DOHH2 (cell line): ENCODE data around the gene MASP1.

Experiments
- H3F3A ChIP-seq: fragments of 200-600 bp; sonication (generic), shearing (Covaris generic); 2 replicates; pipeline ENCODE4 v1.6.0; 2016; ENCODE audit warnings: antibody characterized with exemption, mild to moderate bottlenecking; ENCODE audit not compliant: control insufficient read depth, insufficient read depth
- H3K27ac ChIP-seq: fragments of 200-600 bp; sonication (generic); 2 replicates; pipeline ENCODE4 v1.5.1; 2014; ENCODE audit warnings: low read depth, mild to moderate bottlenecking, low read length, moderate library complexity
- H3K27me3 ChIP-seq: fragments of 200-600 bp; sonication (generic); 2 replicates; pipeline ENCODE4 v1.6.1; 2014; ENCODE audit warnings: mild to moderate bottlenecking, low read length, mixed read lengths; ENCODE audit not compliant: control insufficient read depth
- H3K36me3 ChIP-seq: fragments of 200-600 bp; sonication (generic); 2 replicates; pipeline ENCODE4 v1.6.1; 2014; ENCODE audit warnings: mild to moderate bottlenecking, low read length, moderate library complexity, mixed read lengths; ENCODE audit not compliant: control insufficient read depth
- H3K4me1 ChIP-seq: fragments of 200-600 bp; sonication (generic); 2 replicates; pipeline ENCODE4 v1.6.1; 2014; ENCODE audit warnings: mild to moderate bottlenecking, low read length, mixed read lengths; ENCODE audit not compliant: control insufficient read depth
- H3K4me2 ChIP-seq: fragments of 200-600 bp; sonication (generic); 2 replicates; pipeline ENCODE4 v1.6.0; 2014; ENCODE audit warnings: mild to moderate bottlenecking, low read length, moderate library complexity
- H3K4me3 ChIP-seq: fragments of 200-600 bp; sonication (generic); 2 replicates; pipeline ENCODE4 v1.5.1; 2014; ENCODE audit warnings: mild to moderate bottlenecking, low read length, mixed read lengths
- H3K79me2 ChIP-seq: fragments of 200-600 bp; sonication (generic); 2 replicates; pipeline ENCODE4 v1.6.1; 2014; ENCODE audit warnings: mild to moderate bottlenecking, low read length, mixed read lengths; ENCODE audit not compliant: control insufficient read depth
- H3K9me2 ChIP-seq: fragments of 200-600 bp; sonication (generic); replicated peaks from 2 replicates; pipeline ENCODE4 v1.6.1; 2014; ENCODE audit warnings: mild to moderate bottlenecking, low read length, mixed read lengths; ENCODE audit not compliant: control insufficient read depth
- H3K9me3 ChIP-seq: fragments of 200-600 bp; sonication (generic); 2 replicates; pipeline ENCODE4 v1.6.1; 2014; ENCODE audit warnings: antibody characterized with exemption, low read length, mixed read lengths; ENCODE audit not compliant: control insufficient read depth, insufficient read depth
- H4K20me1 ChIP-seq: fragments of 200-600 bp; sonication (generic); 2 replicates; pipeline ENCODE4 v1.6.0; 2014; ENCODE audit warnings: low read depth, mild to moderate bottlenecking, antibody characterized with exemption, low read length, moderate library complexity; ENCODE audit not compliant: control insufficient read depth, insufficient read depth
- CTCF ChIP-seq: fragments of 200-600 bp; sonication (generic); IDR thresholded peaks from one replicate; pipeline ENCODE4 v1.5.1; 2014; ENCODE audit warnings: antibody characterized with exemption, mild to moderate bottlenecking, low read depth, low read length; ENCODE audit not compliant: poor library complexity, severe bottlenecking
- EZH2phosphoT487 ChIP-seq: fragments of 200-600 bp; sonication (generic); IDR thresholded peaks from 2 replicates; pipeline ENCODE4 v1.6.1; 2017; ENCODE audit warnings: borderline replicate concordance, mild to moderate bottlenecking, antibody characterized with exemption, low read length, moderate library complexity, mixed read lengths

MASP1 gene

GRCh38 chr3:187299611-187300010, 8.1 kb upstream of the MASP1 start:
- Histone ChIP-seq H3K27me3 (peaks cover 9% of the 10 kb centered on the region), H3F3A (no peaks in the 10 kb centered on the region), H3K9me3 (no peaks in the 10 kb centered on the region), H3K4me2 (no peak overlapping the region), H3K4me3 (no peak overlapping the region), H3K4me1 (no peaks in the 10 kb centered on the region), H3K27ac (no peak overlapping the region), H4K20me1 (no peaks in the 10 kb centered on the region), H3K36me3 (no peaks in the 10 kb centered on the region), H3K79me2 (no peaks in the 10 kb centered on the region), H3K9me2 (no peaks in the 10 kb centered on the region)
- TF ChIP-seq CTCF (no peak), EZH2phosphoT487 (no peak)

- H3K4me2 ChIP-seq = no peak overlapping the region
- no peaks in the 10 kb centered on the region for H3K36me3 ChIP-seq
- peaks cover 17% of the 10 kb centered on the region for H3K27me3 ChIP-seq
- H3F3A ChIP-seq = no peaks in the 10 kb centered on the region
- TF ChIP-seq EZH2phosphoT487 (no peak), CTCF (no peak)
- H3K4me3 ChIP-seq = no peak overlapping the region
- H4K20me1 ChIP-seq = no peaks in the 10 kb centered on the region
- no peaks in the 10 kb centered on the region for H3K9me3 ChIP-seq
- no peaks in the 10 kb centered on the region for H3K79me2 ChIP-seq
- H3K27ac ChIP-seq = no peak overlapping the region
- H3K4me1 ChIP-seq = no peaks in the 10 kb centered on the region
- no peaks in the 10 kb centered on the region for H3K9me2 ChIP-seq
These were observed 5.4 kb upstream of the MASP1 start for GRCh38 chr3:187296911-187297310.

- Histone ChIP-seq H3K79me2 (no peaks in the 10 kb centered on the region), H3K4me3 (no peak overlapping the region), H3K4me2 (no peak overlapping the region), H3K36me3 (no peaks in the 10 kb centered on the region), H4K20me1 (no peaks in the 10 kb centered on the region), H3K27ac (no peak overlapping the region), H3K27me3 (peaks cover 17% of the 10 kb centered on the region), H3F3A (no peaks in the 10 kb centered on the region), H3K9me3 (no peaks in the 10 kb centered on the region), H3K9me2 (no peaks in the 10 kb centered on the region), H3K4me1 (no peaks in the 10 kb centered on the region)
- TF ChIP-seq CTCF = no peak
- no peak for TF ChIP-seq EZH2phosphoT487
These were observed 4.5 kb upstream of the MASP1 start for GRCh38 chr3:187296058-187296457.
